K562 (cell line): ENCODE measurements around the gene UNC5C.

Experiments used
- CBX3 ChIP-seq, 2 experiments: IDR thresholded peaks; 1 replicate in 1 of 2; 2 replicates in 1 of 2; pipeline ENCODE4 v1.6.1; 2012; ENCODE audit warnings: inconsistent platforms in 2 of 2, low read length in 2 of 2, borderline replicate concordance in 1 of 2, control low read depth in 1 of 2
- FIP1L1 ChIP-seq: fragments of 200-400 bp; formaldehyde crosslinking; IDR thresholded peaks from 2 replicates; pipeline ENCODE4 v1.6.1; 2018; ENCODE audit warnings: mild to moderate bottlenecking, low read depth, low read length; ENCODE audit not compliant: poor library complexity, severe bottlenecking
- TF ChIP-seq, protein P1 (sequence below): sonication (generic); formaldehyde crosslinking; IDR thresholded peaks from 2 replicates; pipeline ENCODE4 v1.8.0; 2022; ENCODE audit warnings: mild to moderate bottlenecking, missing genetic modification reagents
- TF ChIP-seq, protein P2 (sequence below): fragments of 250-450 bp; sonication (Bioruptor Pico); IDR thresholded peaks from 2 replicates; pipeline ENCODE4 v1.4.0; 2020
- TF ChIP-seq, protein P3 (sequence below): sonication (generic); formaldehyde crosslinking; IDR thresholded peaks from 2 replicates; pipeline ENCODE4 v1.8.1; 2023; ENCODE audit warnings: mild to moderate bottlenecking, missing genetic modification reagents

DNA sequence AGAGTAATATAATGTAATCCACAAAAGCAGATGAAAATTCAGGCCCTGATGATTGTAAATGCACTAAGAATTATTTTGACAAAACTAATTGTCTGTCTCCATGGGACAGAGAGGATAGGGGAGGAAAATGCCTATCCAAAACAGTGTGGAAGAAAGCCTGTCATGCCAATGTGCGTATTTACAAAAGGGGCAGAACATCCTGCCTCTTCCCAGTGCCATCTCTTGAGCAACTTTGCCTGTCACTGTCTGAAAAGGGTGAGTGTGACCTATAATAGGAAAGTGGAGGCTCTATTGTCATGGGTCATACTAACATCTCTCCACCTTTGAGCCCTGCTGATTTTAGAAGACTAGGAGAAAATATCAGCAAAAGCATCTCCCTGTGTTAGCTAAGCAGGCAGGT lies 264.1 kb downstream of the UNC5C start:
- TF ChIP-seq, protein P1, sequence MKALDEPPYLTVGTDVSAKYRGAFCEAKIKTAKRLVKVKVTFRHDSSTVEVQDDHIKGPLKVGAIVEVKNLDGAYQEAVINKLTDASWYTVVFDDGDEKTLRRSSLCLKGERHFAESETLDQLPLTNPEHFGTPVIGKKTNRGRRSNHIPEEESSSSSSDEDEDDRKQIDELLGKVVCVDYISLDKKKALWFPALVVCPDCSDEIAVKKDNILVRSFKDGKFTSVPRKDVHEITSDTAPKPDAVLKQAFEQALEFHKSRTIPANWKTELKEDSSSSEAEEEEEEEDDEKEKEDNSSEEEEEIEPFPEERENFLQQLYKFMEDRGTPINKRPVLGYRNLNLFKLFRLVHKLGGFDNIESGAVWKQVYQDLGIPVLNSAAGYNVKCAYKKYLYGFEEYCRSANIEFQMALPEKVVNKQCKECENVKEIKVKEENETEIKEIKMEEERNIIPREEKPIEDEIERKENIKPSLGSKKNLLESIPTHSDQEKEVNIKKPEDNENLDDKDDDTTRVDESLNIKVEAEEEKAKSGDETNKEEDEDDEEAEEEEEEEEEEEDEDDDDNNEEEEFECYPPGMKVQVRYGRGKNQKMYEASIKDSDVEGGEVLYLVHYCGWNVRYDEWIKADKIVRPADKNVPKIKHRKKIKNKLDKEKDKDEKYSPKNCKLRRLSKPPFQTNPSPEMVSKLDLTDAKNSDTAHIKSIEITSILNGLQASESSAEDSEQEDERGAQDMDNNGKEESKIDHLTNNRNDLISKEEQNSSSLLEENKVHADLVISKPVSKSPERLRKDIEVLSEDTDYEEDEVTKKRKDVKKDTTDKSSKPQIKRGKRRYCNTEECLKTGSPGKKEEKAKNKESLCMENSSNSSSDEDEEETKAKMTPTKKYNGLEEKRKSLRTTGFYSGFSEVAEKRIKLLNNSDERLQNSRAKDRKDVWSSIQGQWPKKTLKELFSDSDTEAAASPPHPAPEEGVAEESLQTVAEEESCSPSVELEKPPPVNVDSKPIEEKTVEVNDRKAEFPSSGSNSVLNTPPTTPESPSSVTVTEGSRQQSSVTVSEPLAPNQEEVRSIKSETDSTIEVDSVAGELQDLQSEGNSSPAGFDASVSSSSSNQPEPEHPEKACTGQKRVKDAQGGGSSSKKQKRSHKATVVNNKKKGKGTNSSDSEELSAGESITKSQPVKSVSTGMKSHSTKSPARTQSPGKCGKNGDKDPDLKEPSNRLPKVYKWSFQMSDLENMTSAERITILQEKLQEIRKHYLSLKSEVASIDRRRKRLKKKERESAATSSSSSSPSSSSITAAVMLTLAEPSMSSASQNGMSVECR: no peak
- no peak for TF ChIP-seq CBX3 (IDR thresholded peaks at IDR 0.05; ENCODE audit: borderline replicate concordance in 1 of 2, low read length in 2 of 2)
- TF ChIP-seq, protein P2, sequence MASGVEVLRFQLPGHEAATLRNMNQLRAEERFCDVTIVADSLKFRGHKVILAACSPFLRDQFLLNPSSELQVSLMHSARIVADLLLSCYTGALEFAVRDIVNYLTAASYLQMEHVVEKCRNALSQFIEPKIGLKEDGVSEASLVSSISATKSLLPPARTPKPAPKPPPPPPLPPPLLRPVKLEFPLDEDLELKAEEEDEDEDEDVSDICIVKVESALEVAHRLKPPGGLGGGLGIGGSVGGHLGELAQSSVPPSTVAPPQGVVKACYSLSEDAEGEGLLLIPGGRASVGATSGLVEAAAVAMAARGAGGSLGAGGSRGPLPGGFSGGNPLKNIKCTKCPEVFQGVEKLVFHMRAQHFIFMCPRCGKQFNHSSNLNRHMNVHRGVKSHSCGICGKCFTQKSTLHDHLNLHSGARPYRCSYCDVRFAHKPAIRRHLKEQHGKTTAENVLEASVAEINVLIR: no peak
- TF ChIP-seq FIP1L1: no peak
- TF ChIP-seq, protein P3, sequence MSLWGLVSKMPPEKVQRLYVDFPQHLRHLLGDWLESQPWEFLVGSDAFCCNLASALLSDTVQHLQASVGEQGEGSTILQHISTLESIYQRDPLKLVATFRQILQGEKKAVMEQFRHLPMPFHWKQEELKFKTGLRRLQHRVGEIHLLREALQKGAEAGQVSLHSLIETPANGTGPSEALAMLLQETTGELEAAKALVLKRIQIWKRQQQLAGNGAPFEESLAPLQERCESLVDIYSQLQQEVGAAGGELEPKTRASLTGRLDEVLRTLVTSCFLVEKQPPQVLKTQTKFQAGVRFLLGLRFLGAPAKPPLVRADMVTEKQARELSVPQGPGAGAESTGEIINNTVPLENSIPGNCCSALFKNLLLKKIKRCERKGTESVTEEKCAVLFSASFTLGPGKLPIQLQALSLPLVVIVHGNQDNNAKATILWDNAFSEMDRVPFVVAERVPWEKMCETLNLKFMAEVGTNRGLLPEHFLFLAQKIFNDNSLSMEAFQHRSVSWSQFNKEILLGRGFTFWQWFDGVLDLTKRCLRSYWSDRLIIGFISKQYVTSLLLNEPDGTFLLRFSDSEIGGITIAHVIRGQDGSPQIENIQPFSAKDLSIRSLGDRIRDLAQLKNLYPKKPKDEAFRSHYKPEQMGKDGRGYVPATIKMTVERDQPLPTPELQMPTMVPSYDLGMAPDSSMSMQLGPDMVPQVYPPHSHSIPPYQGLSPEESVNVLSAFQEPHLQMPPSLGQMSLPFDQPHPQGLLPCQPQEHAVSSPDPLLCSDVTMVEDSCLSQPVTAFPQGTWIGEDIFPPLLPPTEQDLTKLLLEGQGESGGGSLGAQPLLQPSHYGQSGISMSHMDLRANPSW (CRISPR knock-in tag): no peak
